H1 (cell line): ENCODE results near the gene CNGA1. TPM values are rescaled to one million over a fixed set of nuclear protein-coding genes. Genes with fewer than 3 reads are reported as not detected.

ENCODE experiments used
- CTCF ChIA-PET: fragments of 300-600 bp; sonication (Branson Sonifier 250); formaldehyde crosslinking; loops from one replicate; lab custom pipeline; 2021; ENCODE audit not compliant: partially characterized antibody; lab: Charles Lee
- POLR2A ChIA-PET: fragments of 300-600 bp; sonication (Branson Sonifier 250); formaldehyde crosslinking; loops from one replicate; lab custom pipeline; 2021; ENCODE audit warnings: inconsistent platforms; ENCODE audit not compliant: partially characterized antibody; lab: Charles Lee
- DNase-seq, 2 experiments: peaks; one replicate each; pipeline versions ENCODE4 v3.0.0 to v3.0.0-alpha.2; 2010 to 2022; ENCODE audit warnings: low spot score in 2 of 2, low read depth in 1 of 2, mixed read lengths in 1 of 2
- FAIRE-seq: peaks from 2 replicates; lab custom pipeline; 2011; peaks lifted over from hg19 to GRCh38; lab: Jason Lieb, UNC
- H2AFZ ChIP-seq: 2 replicates; pipeline ENCODE4 v1.8.1; 2012; ENCODE audit warnings: low read length, inconsistent platforms
- H2AK5ac ChIP-seq: 2 replicates; pipeline ENCODE4 v1.6.1; 2013; ENCODE audit warnings: low read depth, low read length
- H2BK120ac ChIP-seq: replicated peaks from 2 replicates; pipeline ENCODE3; 2013; ENCODE audit warnings: low read depth, low read length, inconsistent platforms
- H2BK12ac ChIP-seq: 2 replicates; pipeline ENCODE4 v1.6.1; 2013; ENCODE audit warnings: low read depth, low read length
- H2BK15ac ChIP-seq: 2 replicates; pipeline ENCODE4 v1.6.1; 2013; ENCODE audit warnings: low read length
- H2BK20ac ChIP-seq: 2 replicates; pipeline ENCODE4 v1.6.1; 2013; ENCODE audit warnings: low read length
- H2BK5ac ChIP-seq: 2 replicates; pipeline ENCODE4 v1.6.1; 2013; ENCODE audit warnings: low read depth, low read length
- H3K14ac ChIP-seq: 2 replicates; pipeline ENCODE4 v1.6.1; 2013; ENCODE audit warnings: inconsistent platforms; ENCODE audit not compliant: insufficient read length
- H3K18ac ChIP-seq: 2 replicates; pipeline ENCODE4 v1.6.1; 2013; ENCODE audit warnings: low read length; ENCODE audit errors: extremely low read depth
- H3K23ac ChIP-seq: 2 replicates; pipeline ENCODE4 v1.6.1; 2013; ENCODE audit warnings: inconsistent platforms; ENCODE audit not compliant: insufficient read length
- H3K23me2 ChIP-seq: 2 replicates; pipeline ENCODE4 v1.6.1; 2013; ENCODE audit warnings: low read depth, low read length
- H3K27ac ChIP-seq: 2 replicates; pipeline ENCODE4 v1.6.1; 2011; ENCODE audit warnings: low read depth, low read length, inconsistent platforms
- H3K27me3 ChIP-seq, 4 experiments: replicated peaks in 1 of 4; 1 replicate in 1 of 4; 2 replicates in 3 of 4; pipeline versions ENCODE4 v1.6.1 to v1.8.1; 2011 to 2013; ENCODE audit warnings: low read length in 3 of 4, mild to moderate bottlenecking in 3 of 4, inconsistent platforms in 2 of 4, mixed read lengths in 2 of 4, moderate library complexity in 1 of 4; ENCODE audit not compliant: control insufficient read depth in 3 of 4, insufficient read depth in 3 of 4; ENCODE audit errors: extremely low read depth in 1 of 4
- H3K36me3 ChIP-seq, 4 experiments: 2 replicates each; pipeline versions ENCODE4 v1.6.1 to v1.8.1; 2011 to 2013; ENCODE audit warnings: mild to moderate bottlenecking in 4 of 4, low read length in 3 of 4, moderate library complexity in 2 of 4, control low read depth in 1 of 4, inconsistent platforms in 1 of 4; ENCODE audit not compliant: insufficient read depth in 4 of 4, control insufficient read depth in 2 of 4
- H3K4ac ChIP-seq: replicated peaks from 2 replicates; pipeline ENCODE3; 2013; ENCODE audit warnings: low read length, low read depth, mixed read lengths, inconsistent platforms; ENCODE audit not compliant: insufficient read length
- H3K4me1 ChIP-seq, 4 experiments: replicated peaks in 1 of 4; 1 replicate in 1 of 4; 2 replicates in 3 of 4; pipeline versions ENCODE4 v1.6.1 to v1.8.1; 2011 to 2013; ENCODE audit warnings: low read length in 3 of 4, inconsistent platforms in 2 of 4, mixed read lengths in 1 of 4; ENCODE audit not compliant: insufficient read depth in 4 of 4, control insufficient read depth in 3 of 4
- H3K4me2 ChIP-seq, 2 experiments: 2 replicates each; pipeline versions ENCODE4 v1.6.1 to v1.8.1; 2011 to 2013; ENCODE audit warnings: low read depth in 2 of 2, low read length in 2 of 2, control low read depth in 1 of 2, inconsistent platforms in 1 of 2, mild to moderate bottlenecking in 1 of 2; ENCODE audit not compliant: insufficient read depth in 1 of 2
- H3K4me3 ChIP-seq, 4 experiments: fragments of 200-600, 300-600 bp in 1 of 4; sonication (generic), shearing (Covaris generic), sonication (Bioruptor Twin) in 1 of 4; 2 replicates each; pipeline versions ENCODE4 v1.5.1 to v1.8.1; 2011 to 2016; ENCODE audit warnings: low read length in 4 of 4, low read depth in 3 of 4, control low read depth in 2 of 4, inconsistent platforms in 2 of 4, mild to moderate bottlenecking in 2 of 4, mixed read lengths in 1 of 4, moderate library complexity in 1 of 4; ENCODE audit not compliant: insufficient read depth in 2 of 4; ENCODE audit errors: extremely low read depth in 1 of 4
- H3K56ac ChIP-seq: replicated peaks from 2 replicates; pipeline ENCODE3; 2013; ENCODE audit warnings: low read depth, mild to moderate bottlenecking, mixed read lengths, low read length, inconsistent platforms; ENCODE audit not compliant: insufficient read length
- H3K79me1 ChIP-seq: 2 replicates; pipeline ENCODE4 v1.6.1; 2013; ENCODE audit warnings: low read depth, low read length, control low read depth
- H3K79me2 ChIP-seq, 2 experiments: 2 replicates each; pipeline versions ENCODE4 v1.6.1 to v1.8.1; 2012 to 2013; ENCODE audit warnings: low read length in 2 of 2, mild to moderate bottlenecking in 2 of 2, inconsistent platforms in 1 of 2; ENCODE audit not compliant: insufficient read depth in 2 of 2, control insufficient read depth in 1 of 2
- H3K9ac ChIP-seq, 4 experiments: replicated peaks in 1 of 4; 1 replicate in 1 of 4; 2 replicates in 3 of 4; pipeline versions ENCODE4 v1.6.1 to v1.8.1; 2011 to 2013; ENCODE audit warnings: low read depth in 3 of 4, low read length in 3 of 4, control low read depth in 2 of 4, mild to moderate bottlenecking in 2 of 4, moderate library complexity in 2 of 4, inconsistent platforms in 1 of 4; ENCODE audit errors: extremely low read depth in 1 of 4
- H3K9me3 ChIP-seq, 2 experiments: 2 replicates each; pipeline versions ENCODE4 v1.6.1 to v1.8.1; 2012 to 2013; ENCODE audit warnings: mild to moderate bottlenecking in 2 of 2, moderate library complexity in 2 of 2, control low read depth in 1 of 2, inconsistent platforms in 1 of 2, low read depth in 1 of 2, low read length in 1 of 2, mixed read lengths in 1 of 2; ENCODE audit not compliant: insufficient read depth in 2 of 2
- H4K20me1 ChIP-seq, 2 experiments: replicated peaks in 1 of 2; 2 replicates each; pipeline versions ENCODE3 to v1.8.1; 2011 to 2013; ENCODE audit warnings: inconsistent platforms in 2 of 2, low read length in 2 of 2, mild to moderate bottlenecking in 1 of 2; ENCODE audit not compliant: insufficient read depth in 2 of 2, control insufficient read depth in 1 of 2
- H4K5ac ChIP-seq: 2 replicates; pipeline ENCODE4 v1.6.1; 2013; ENCODE audit warnings: low read length, low read depth, mixed read lengths, inconsistent platforms; ENCODE audit not compliant: insufficient read length
- H4K8ac ChIP-seq: 2 replicates; pipeline ENCODE4 v1.8.0; 2013; ENCODE audit warnings: mild to moderate bottlenecking, moderate library complexity, low read length, inconsistent platforms; ENCODE audit not compliant: insufficient read depth; ENCODE audit errors: extremely low read depth
- H4K91ac ChIP-seq: replicated peaks from 2 replicates; pipeline ENCODE3; 2013; ENCODE audit warnings: low read length, mixed read lengths, inconsistent platforms; ENCODE audit not compliant: insufficient read length
- ZNF274 ChIP-seq: IDR thresholded peaks from 2 replicates; pipeline ENCODE4 v1.7.0; 2012; ENCODE audit warnings: low read length, borderline replicate concordance; ENCODE audit errors: extremely low read depth
- polyA plus RNA-seq, 7 experiments: library from polyadenylated mRNA; depleted of rRNA in 3 of 7; stranded (reverse) in 5 of 7; unstranded in 2 of 7; fragments of >200 nt in 5 of 7; fragments of 200-250 nt in 2 of 7; gene quantifications; 1 replicate in 5 of 7; 2 replicates in 1 of 7; 4 replicates in 1 of 7; pipeline versions ENCODE4 v1.2.1 to v1.2.3, GENCODE V29; 2011 to 2013; ENCODE audit warnings: missing spikeins in 2 of 7, mixed read lengths in 2 of 7
- total RNA-seq: library from RNA; stranded (reverse); fragmentation: NEBNext Ultra II Directional; extraction: Animal tissue kit (Norgen Biotek cat#: 25700); gene quantifications from 2 replicates; pipeline ENCODE4 v1.2.1, GENCODE V29; 2021
- TF ChIP-seq, protein P1 (sequence below), 3 experiments: IDR thresholded peaks; 1 replicate in 2 of 3; 2 replicates in 1 of 3; pipeline versions ENCODE4 v1.5.1 to v1.6.1; 2011; ENCODE audit warnings: low read length in 3 of 3, mild to moderate bottlenecking in 3 of 3, inconsistent platforms in 2 of 3, low read depth in 1 of 3, moderate library complexity in 1 of 3; ENCODE audit not compliant: insufficient read depth in 1 of 3; ENCODE audit errors: control extremely low read depth in 1 of 3

Gene CNGA1
- total and polyA plus RNA-seq, 2 of the 8 experiments (the other 6 are each of a cell fraction or from before 2014, with no cell fraction given) = 0.17 to 0.54 TPM

DNA sequence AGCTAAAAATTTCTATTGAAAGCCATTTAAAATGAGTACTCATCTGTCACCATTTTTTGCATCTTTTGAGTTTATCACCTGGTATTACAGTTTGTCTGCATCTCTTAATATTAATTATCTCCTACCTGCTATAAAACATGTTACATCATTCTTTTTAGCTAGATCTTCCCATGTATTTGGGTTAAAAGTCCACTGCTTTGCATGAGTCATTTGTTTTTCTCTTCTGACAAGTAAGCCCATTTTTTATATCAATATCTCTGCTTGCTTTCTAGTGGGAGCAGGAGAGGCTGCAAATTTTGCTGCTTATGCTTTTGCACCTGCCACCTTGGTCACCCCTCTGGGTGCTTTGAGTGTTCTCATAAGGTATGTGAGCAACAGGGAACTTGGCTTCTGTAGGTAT, 16.2 kb upstream of the CNGA1 start:
- Histone ChIP-seq H3K23ac (no peak overlapping the region), H3K27ac (no peak overlapping the region), H2AK5ac (no peak overlapping the region), H3K9ac (no peak overlapping the region), H3K9me3 (no peaks in the 10 kb centered on the region), H2BK12ac (no peak overlapping the region), H3K14ac (no peak overlapping the region), H3K18ac (no peak overlapping the region), H3K4ac (no peak overlapping the region), H4K5ac (no peak overlapping the region), H2AFZ (no peak overlapping the region), H3K79me2 (no peaks in the 10 kb centered on the region), H4K8ac (no peak overlapping the region), H2BK5ac (no peak overlapping the region), H3K56ac (no peak overlapping the region), H3K4me3 (no peak overlapping the region), H4K91ac (no peak overlapping the region), H3K4me2 (no peak overlapping the region), H3K23me2 (no peaks in the 10 kb centered on the region), H2BK120ac (no peak overlapping the region), H3K79me1 (no peaks in the 10 kb centered on the region), H4K20me1 (no peaks in the 10 kb centered on the region), H2BK20ac (no peak overlapping the region), H3K27me3 (no peaks in the 10 kb centered on the region), H2BK15ac (no peak overlapping the region), H3K4me1 (peaks cover 0 to 11% (median 0%) of the 10 kb centered on the region in 4 experiments; a peak in 4 of 7 replicates), H3K36me3 (peaks cover 0 to 3% (median 0%) of the 10 kb centered on the region in 4 experiments; a peak in 1 of 8 replicates)
- ChIA-PET POLR2A (interaction anchor here (1.0 kb wide), 1 partner anchor 14 kb away, joined by 6 read pairs; no protein-coding TSS in a partner anchor), CTCF (interaction anchor here (0.6 to 5.9 kb wide), 16 partner anchors 8 to 397 kb away, joined by 3 to 85 read pairs (median 3); partner anchors contain the start of gene CNGA1)
- FAIRE-seq (no peak), DNase-seq (no peak)
- TF ChIP-seq ZNF274 = no peak
- TF ChIP-seq, protein P1, sequence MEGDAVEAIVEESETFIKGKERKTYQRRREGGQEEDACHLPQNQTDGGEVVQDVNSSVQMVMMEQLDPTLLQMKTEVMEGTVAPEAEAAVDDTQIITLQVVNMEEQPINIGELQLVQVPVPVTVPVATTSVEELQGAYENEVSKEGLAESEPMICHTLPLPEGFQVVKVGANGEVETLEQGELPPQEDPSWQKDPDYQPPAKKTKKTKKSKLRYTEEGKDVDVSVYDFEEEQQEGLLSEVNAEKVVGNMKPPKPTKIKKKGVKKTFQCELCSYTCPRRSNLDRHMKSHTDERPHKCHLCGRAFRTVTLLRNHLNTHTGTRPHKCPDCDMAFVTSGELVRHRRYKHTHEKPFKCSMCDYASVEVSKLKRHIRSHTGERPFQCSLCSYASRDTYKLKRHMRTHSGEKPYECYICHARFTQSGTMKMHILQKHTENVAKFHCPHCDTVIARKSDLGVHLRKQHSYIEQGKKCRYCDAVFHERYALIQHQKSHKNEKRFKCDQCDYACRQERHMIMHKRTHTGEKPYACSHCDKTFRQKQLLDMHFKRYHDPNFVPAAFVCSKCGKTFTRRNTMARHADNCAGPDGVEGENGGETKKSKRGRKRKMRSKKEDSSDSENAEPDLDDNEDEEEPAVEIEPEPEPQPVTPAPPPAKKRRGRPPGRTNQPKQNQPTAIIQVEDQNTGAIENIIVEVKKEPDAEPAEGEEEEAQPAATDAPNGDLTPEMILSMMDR (IDR thresholded peaks at IDR 0.05; ENCODE audit: control extremely low read depth in 1 of 3, insufficient read depth in 1 of 3, low read depth in 1 of 3, low read length in 3 of 3) = no peak
